ENCODE data around the gene WDFY1. TPM values are rescaled to one million over a fixed set of nuclear protein-coding genes. Genes with fewer than 3 reads are reported as not detected.

WDFY1 gene
- total RNA-seq, 1 experiment from 2014 or later, result 66.0 TPM

DNA sequence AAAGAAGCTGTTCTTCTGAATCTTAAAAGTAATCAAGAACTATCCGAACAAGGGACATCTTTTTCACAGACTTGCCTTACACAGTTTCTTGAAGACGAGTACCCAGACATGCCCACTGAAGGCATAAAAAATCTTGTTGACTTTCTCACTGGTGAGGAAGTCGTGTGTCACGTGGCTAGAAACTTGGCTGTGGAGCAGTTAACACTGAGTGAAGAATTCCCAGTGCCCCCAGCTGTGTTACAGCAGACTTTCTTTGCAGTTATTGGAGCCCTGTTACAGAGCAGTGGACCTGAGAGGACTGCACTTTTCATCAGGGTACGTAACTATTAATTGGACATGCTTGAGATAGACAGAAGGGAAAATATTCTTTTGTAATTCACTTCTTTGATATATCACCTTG lies 14.6 kb upstream of the WDFY1 start (continued):
- TF ChIP-seq OVOL2 (CRISPR knock-in tag; IDR thresholded peaks at IDR 0.05; ENCODE audit: borderline replicate concordance) (no peak), FOXK1 (CRISPR knock-in tag; IDR thresholded peaks at IDR 0.05) (no peak), KAT7 (CRISPR knock-in tag; IDR thresholded peaks at IDR 0.05; ENCODE audit: borderline replicate concordance) (no peak)

DNA sequence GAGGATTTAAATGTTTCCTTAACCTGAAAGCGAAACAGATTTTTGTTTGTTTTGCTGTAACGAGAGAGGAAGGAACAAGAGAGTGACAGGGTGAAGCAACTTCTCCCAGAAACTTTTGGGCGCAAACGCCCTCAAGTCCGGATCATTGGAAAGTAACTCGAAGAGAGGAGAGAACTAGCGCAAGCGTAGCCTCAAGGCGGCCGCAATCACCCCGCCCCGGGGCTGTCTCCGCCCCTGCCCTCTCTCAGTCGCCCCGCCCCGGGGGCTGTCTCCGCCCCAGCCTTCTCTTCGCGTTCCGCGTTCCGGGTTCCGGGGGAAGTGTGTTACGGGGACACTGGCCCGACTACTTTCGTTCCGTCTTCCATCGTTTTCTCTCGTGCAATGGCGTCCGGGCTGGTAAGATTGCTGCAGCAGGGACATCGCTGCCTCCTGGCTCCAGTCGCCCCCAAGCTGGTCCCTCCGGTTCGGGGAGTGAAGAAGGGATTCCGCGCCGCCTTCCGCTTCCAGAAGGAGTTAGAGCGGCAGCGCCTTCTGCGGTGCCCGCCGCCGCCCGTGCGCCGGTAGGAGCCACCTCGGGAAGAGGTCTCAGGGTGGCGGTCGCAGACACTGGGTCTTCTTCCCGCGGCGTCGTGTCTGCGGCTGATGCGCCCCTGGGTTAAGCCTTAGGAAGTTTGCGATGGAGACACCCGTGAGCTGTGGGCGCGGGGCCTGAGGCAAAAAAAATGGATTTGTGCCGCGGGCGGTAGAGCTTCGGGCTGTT lies 12.1 kb upstream of the WDFY1 start, which contains the start of gene MRPL44:
Gene MRPL44, plus strand, starts transcription at position 372 of the 760 bp plus-strand sequence. Its CDS starts 10 bp downstream, at position 382.
- H3K4me1 Mint-ChIP-seq, result peaks cover 44% of the 10 kb centered on the region
- CTCF ChIA-PET, result interaction anchor here (0.8 to 2.2 kb wide), 2 partner anchors 13 to 32 kb away, joined by 4 to 9 read pairs; no protein-coding TSS in a partner anchor
- POLR2A ChIA-PET, result no interaction called here
- DNase-seq (ENCODE audit: low spot score), result peak; percentile 97
- ATAC-seq, result peak; percentile 99
- peaks cover 28% of the 10 kb centered on the region for H3K36me3 Mint-ChIP-seq
- no peaks in the 10 kb centered on the region; the same call in 1 of the 2 replicates for H3K27me3 Mint-ChIP-seq (ENCODE audit: low read depth)
- H3K9me3 Mint-ChIP-seq, result no peaks in the 10 kb centered on the region
- H3K4me3 Mint-ChIP-seq, result peak within 1 kb of the TSS; percentile 95
- H3K27ac Mint-ChIP-seq, result peak within 1 kb of the TSS; percentile 88
- TF ChIP-seq TEAD1 (CRISPR knock-in tag; IDR thresholded peaks at IDR 0.05) (peak; percentile 94), NFATC4 (CRISPR knock-in tag; IDR thresholded peaks at IDR 0.05) (no peak), ATF1 (CRISPR knock-in tag; IDR thresholded peaks at IDR 0.05) (peak; percentile 89; the same call in 1 of the 2 replicates), ZNF396 (CRISPR knock-in tag; IDR thresholded peaks at IDR 0.05; ENCODE audit: borderline replicate concordance) (no peak), ETV6 (CRISPR knock-in tag; IDR thresholded peaks at IDR 0.05) (peak; percentile 98), NFE2L1 (CRISPR knock-in tag; IDR thresholded peaks at IDR 0.05) (0 out of 2 replicates have a peak, but pooled peaks have one; percentile 31), ZNF138 (CRISPR knock-in tag; conservative IDR thresholded peaks at IDR 0.05) (peak; percentile 85; the same call in 1 of the 2 replicates), CREM (CRISPR knock-in tag; IDR thresholded peaks at IDR 0.05) (peak; percentile 92), KAT7 (CRISPR knock-in tag; IDR thresholded peaks at IDR 0.05; ENCODE audit: borderline replicate concordance) (peak; percentile 93; the same call in 1 of the 2 replicates)
- TF ChIP-seq, protein P1, sequence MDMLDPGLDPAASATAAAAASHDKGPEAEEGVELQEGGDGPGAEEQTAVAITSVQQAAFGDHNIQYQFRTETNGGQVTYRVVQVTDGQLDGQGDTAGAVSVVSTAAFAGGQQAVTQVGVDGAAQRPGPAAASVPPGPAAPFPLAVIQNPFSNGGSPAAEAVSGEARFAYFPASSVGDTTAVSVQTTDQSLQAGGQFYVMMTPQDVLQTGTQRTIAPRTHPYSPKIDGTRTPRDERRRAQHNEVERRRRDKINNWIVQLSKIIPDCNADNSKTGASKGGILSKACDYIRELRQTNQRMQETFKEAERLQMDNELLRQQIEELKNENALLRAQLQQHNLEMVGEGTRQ (CRISPR knock-in tag; IDR thresholded peaks at IDR 0.05), result peak; percentile 51
- TF ChIP-seq, protein P2, sequence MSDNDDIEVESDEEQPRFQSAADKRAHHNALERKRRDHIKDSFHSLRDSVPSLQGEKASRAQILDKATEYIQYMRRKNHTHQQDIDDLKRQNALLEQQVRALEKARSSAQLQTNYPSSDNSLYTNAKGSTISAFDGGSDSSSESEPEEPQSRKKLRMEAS (CRISPR knock-in tag; IDR thresholded peaks at IDR 0.05), result peak; percentile 81
- TF ChIP-seq, protein P3, sequence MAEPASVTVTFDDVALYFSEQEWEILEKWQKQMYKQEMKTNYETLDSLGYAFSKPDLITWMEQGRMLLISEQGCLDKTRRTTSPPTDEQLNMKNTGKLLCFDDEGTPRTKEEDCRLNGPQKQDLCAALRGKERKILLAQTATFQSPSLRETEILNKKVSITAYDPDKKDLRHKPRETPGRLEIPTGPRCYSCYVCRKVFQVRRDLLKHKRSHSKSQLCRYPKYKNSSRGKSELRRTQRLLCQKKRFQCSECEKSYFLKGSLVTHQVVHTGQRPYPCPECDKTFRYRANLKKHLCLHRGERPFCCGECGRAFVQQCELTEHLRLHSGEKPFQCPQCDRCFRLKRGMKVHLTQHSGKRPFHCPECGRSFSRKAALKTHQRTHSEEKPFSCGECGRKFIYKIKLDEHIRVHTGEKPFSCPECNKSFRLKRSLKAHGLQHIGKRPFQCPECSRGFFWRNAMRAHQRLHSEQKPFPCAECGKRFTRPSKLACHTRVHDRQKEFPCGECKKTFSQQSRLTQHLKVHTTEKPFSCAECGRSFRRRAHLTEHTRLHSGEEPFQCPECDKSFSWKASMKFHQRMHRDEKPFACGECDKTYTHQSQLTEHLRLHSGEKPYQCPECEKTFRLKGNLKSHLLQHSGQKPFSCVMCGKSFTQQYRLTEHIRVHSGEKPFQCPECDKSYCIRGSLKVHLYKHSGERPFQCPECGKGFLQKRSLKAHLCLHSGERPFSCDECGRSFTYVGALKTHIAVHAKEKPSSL (CRISPR knock-in tag; conservative IDR thresholded peaks at IDR 0.05), result no peak
- TF ChIP-seq, protein P4, sequence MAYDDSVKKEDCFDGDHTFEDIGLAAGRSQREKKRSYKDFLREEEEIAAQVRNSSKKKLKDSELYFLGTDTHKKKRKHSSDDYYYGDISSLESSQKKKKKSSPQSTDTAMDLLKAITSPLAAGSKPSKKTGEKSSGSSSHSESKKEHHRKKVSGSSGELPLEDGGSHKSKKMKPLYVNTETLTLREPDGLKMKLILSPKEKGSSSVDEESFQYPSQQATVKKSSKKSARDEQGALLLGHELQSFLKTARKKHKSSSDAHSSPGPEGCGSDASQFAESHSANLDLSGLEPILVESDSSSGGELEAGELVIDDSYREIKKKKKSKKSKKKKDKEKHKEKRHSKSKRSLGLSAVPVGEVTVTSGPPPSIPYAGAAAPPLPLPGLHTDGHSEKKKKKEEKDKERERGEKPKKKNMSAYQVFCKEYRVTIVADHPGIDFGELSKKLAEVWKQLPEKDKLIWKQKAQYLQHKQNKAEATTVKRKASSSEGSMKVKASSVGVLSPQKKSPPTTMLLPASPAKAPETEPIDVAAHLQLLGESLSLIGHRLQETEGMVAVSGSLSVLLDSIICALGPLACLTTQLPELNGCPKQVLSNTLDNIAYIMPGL (CRISPR knock-in tag; IDR thresholded peaks at IDR 0.05), result peak; percentile 93
- TF ChIP-seq, protein P5, sequence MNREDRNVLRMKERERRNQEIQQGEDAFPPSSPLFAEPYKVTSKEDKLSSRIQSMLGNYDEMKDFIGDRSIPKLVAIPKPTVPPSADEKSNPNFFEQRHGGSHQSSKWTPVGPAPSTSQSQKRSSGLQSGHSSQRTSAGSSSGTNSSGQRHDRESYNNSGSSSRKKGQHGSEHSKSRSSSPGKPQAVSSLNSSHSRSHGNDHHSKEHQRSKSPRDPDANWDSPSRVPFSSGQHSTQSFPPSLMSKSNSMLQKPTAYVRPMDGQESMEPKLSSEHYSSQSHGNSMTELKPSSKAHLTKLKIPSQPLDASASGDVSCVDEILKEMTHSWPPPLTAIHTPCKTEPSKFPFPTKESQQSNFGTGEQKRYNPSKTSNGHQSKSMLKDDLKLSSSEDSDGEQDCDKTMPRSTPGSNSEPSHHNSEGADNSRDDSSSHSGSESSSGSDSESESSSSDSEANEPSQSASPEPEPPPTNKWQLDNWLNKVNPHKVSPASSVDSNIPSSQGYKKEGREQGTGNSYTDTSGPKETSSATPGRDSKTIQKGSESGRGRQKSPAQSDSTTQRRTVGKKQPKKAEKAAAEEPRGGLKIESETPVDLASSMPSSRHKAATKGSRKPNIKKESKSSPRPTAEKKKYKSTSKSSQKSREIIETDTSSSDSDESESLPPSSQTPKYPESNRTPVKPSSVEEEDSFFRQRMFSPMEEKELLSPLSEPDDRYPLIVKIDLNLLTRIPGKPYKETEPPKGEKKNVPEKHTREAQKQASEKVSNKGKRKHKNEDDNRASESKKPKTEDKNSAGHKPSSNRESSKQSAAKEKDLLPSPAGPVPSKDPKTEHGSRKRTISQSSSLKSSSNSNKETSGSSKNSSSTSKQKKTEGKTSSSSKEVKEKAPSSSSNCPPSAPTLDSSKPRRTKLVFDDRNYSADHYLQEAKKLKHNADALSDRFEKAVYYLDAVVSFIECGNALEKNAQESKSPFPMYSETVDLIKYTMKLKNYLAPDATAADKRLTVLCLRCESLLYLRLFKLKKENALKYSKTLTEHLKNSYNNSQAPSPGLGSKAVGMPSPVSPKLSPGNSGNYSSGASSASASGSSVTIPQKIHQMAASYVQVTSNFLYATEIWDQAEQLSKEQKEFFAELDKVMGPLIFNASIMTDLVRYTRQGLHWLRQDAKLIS (CRISPR knock-in tag; IDR thresholded peaks at IDR 0.05; ENCODE audit: borderline replicate concordance), result peak; percentile 91; the same call in 1 of the 2 replicates
- TF ChIP-seq, protein P6, sequence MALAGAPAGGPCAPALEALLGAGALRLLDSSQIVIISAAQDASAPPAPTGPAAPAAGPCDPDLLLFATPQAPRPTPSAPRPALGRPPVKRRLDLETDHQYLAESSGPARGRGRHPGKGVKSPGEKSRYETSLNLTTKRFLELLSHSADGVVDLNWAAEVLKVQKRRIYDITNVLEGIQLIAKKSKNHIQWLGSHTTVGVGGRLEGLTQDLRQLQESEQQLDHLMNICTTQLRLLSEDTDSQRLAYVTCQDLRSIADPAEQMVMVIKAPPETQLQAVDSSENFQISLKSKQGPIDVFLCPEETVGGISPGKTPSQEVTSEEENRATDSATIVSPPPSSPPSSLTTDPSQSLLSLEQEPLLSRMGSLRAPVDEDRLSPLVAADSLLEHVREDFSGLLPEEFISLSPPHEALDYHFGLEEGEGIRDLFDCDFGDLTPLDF (CRISPR knock-in tag; IDR thresholded peaks at IDR 0.05), result 0 out of 2 replicates have a peak, but pooled peaks have one; percentile 31
- TF ChIP-seq, protein P7, sequence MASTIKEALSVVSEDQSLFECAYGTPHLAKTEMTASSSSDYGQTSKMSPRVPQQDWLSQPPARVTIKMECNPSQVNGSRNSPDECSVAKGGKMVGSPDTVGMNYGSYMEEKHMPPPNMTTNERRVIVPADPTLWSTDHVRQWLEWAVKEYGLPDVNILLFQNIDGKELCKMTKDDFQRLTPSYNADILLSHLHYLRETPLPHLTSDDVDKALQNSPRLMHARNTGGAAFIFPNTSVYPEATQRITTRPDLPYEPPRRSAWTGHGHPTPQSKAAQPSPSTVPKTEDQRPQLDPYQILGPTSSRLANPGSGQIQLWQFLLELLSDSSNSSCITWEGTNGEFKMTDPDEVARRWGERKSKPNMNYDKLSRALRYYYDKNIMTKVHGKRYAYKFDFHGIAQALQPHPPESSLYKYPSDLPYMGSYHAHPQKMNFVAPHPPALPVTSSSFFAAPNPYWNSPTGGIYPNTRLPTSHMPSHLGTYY (CRISPR knock-in tag; IDR thresholded peaks at IDR 0.05), result no peak
- TF ChIP-seq, protein P8, sequence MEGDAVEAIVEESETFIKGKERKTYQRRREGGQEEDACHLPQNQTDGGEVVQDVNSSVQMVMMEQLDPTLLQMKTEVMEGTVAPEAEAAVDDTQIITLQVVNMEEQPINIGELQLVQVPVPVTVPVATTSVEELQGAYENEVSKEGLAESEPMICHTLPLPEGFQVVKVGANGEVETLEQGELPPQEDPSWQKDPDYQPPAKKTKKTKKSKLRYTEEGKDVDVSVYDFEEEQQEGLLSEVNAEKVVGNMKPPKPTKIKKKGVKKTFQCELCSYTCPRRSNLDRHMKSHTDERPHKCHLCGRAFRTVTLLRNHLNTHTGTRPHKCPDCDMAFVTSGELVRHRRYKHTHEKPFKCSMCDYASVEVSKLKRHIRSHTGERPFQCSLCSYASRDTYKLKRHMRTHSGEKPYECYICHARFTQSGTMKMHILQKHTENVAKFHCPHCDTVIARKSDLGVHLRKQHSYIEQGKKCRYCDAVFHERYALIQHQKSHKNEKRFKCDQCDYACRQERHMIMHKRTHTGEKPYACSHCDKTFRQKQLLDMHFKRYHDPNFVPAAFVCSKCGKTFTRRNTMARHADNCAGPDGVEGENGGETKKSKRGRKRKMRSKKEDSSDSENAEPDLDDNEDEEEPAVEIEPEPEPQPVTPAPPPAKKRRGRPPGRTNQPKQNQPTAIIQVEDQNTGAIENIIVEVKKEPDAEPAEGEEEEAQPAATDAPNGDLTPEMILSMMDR (IDR thresholded peaks at IDR 0.05), result no peak
